ENCODE results near the gene GKN2.
"Not testable (repeated sequence)": the region's sequence is repeated elsewhere in the genome, so short reads cannot be mapped to it uniquely, and the experiment has no call there.

The GKN2 gene

GRCh38 chr2:68974946-68975665 lies 22.4 kb upstream of the GKN2 start:
- no peak overlapping the region for H3K27ac Mint-ChIP-seq
- H3K9me3 Mint-ChIP-seq = no peaks in the 10 kb centered on the region

GRCh38 chr2:68974251-68974650 lies 21.6 kb upstream of the GKN2 start, which contains the start of gene GKN1:
GKN1 (plus strand) TSS chr2:68974636; CDS start chr2:68974678, 42 bp downstream.
- H3K4me3 Mint-ChIP-seq = no peak within 1 kb of the TSS
- H3K9me3 Mint-ChIP-seq = no peaks in the 10 kb centered on the region
- H3K27ac Mint-ChIP-seq = no peak within 1 kb of the TSS
- H3K27me3 Mint-ChIP-seq = peaks cover 28% of the 10 kb centered on the region
- no peaks in the 10 kb centered on the region for H3K4me1 Mint-ChIP-seq
- DNase-seq = no peak
- no peaks in the 10 kb centered on the region for H3K36me3 Mint-ChIP-seq
- CTCF ChIA-PET = no interaction called here

More at GRCh38 chr2:68974946-68975665, 22.4 kb upstream of the GKN2 start:
- Mint-ChIP-seq H3K4me3 (no peak overlapping the region), H3K36me3 (no peaks in the 10 kb centered on the region), H3K27me3 (peaks cover 32% of the 10 kb centered on the region), H3K4me1 (no peaks in the 10 kb centered on the region)
- DNase-seq = no peak
- CTCF ChIA-PET = interaction anchor here (0.6 to 1.0 kb wide), 2 partner anchors 32 to 50 kb away, joined by 3 to 4 read pairs; no protein-coding TSS in a partner anchor

- no peak for DNase-seq
- CTCF ChIA-PET = no interaction called here
- Mint-ChIP-seq H3K27me3 (peaks cover 28% of the 10 kb centered on the region), H3K36me3 (no peaks in the 10 kb centered on the region), H3K27ac (no peak overlapping the region), H3K9me3 (no peaks in the 10 kb centered on the region), H3K4me3 (no peak overlapping the region), H3K4me1 (no peaks in the 10 kb centered on the region)
Observed at GRCh38 chr2:68971591-68972231, 19.0 kb upstream of the GKN2 start.

- Mint-ChIP-seq H3K4me3 (no peak overlapping the region), H3K9me3 (no peaks in the 10 kb centered on the region), H3K4me1 (no peaks in the 10 kb centered on the region), H3K27ac (no peak overlapping the region), H3K36me3 (no peaks in the 10 kb centered on the region), H3K27me3 (peaks cover 32% of the 10 kb centered on the region)
- CTCF ChIA-PET = no interaction called here
- DNase-seq = no peak
Observed at GRCh38 chr2:68970566-68971265, 18.0 kb upstream of the GKN2 start.

- no peak for DNase-seq
- Mint-ChIP-seq H3K27me3 (peaks cover 26% of the 10 kb centered on the region), H3K4me3 (no peak overlapping the region), H3K4me1 (no peaks in the 10 kb centered on the region), H3K36me3 (no peaks in the 10 kb centered on the region), H3K9me3 (no peaks in the 10 kb centered on the region), H3K27ac (no peak overlapping the region)
- CTCF ChIA-PET = no interaction called here
Observed at GRCh38 chr2:68969736-68970490, 17.2 kb upstream of the GKN2 start.

GRCh38 chr2:68968221-68968620 lies 15.5 kb upstream of the GKN2 start:
- Mint-ChIP-seq H3K27me3 (peaks cover 18% of the 10 kb centered on the region), H3K9me3 (no peaks in the 10 kb centered on the region), H3K4me1 (no peaks in the 10 kb centered on the region), H3K4me3 (no peak overlapping the region), H3K27ac (no peak overlapping the region), H3K36me3 (no peaks in the 10 kb centered on the region)
- CTCF ChIA-PET = no interaction called here
- DNase-seq = no peak

GRCh38 chr2:68964282-68964681 lies 11.6 kb upstream of the GKN2 start:
- CTCF ChIA-PET = no interaction called here
- no peak for DNase-seq
- no peak overlapping the region for H3K4me3 Mint-ChIP-seq

GRCh38 chr2:68961380-68961779 lies 8.7 kb upstream of the GKN2 start:
- Mint-ChIP-seq H3K27me3 (peaks cover 13% of the 10 kb centered on the region), H3K9me3 (no peaks in the 10 kb centered on the region), H3K27ac (no peak overlapping the region), H3K4me1 (no peaks in the 10 kb centered on the region), H3K4me3 (no peak overlapping the region), H3K36me3 (no peaks in the 10 kb centered on the region)
- no peak for DNase-seq
- CTCF ChIA-PET = no interaction called here

More at GRCh38 chr2:68964282-68964681, 11.6 kb upstream of the GKN2 start:
- H3K27me3 Mint-ChIP-seq = peaks cover 22% of the 10 kb centered on the region
- no peaks in the 10 kb centered on the region for H3K36me3 Mint-ChIP-seq
- H3K4me1 Mint-ChIP-seq = no peaks in the 10 kb centered on the region
- no peaks in the 10 kb centered on the region for H3K9me3 Mint-ChIP-seq
- H3K27ac Mint-ChIP-seq = no peak overlapping the region

GRCh38 chr2:68959001-68959400 lies 6.3 kb upstream of the GKN2 start:
- CTCF ChIA-PET = no interaction called here
- H3K27ac Mint-ChIP-seq = no peak overlapping the region
- no peaks in the 10 kb centered on the region for H3K4me1 Mint-ChIP-seq
- H3K4me3 Mint-ChIP-seq = no peak overlapping the region
- DNase-seq = no peak
- H3K27me3 Mint-ChIP-seq = peaks cover 8% of the 10 kb centered on the region
- H3K9me3 Mint-ChIP-seq = peaks cover 3% of the 10 kb centered on the region
- no peaks in the 10 kb centered on the region for H3K36me3 Mint-ChIP-seq

- not testable (repeated sequence) for H3K4me3 Mint-ChIP-seq, H3K27me3 Mint-ChIP-seq, H3K36me3 Mint-ChIP-seq, H3K4me1 Mint-ChIP-seq, H3K27ac Mint-ChIP-seq, H3K9me3 Mint-ChIP-seq, DNase-seq
- CTCF ChIA-PET = interaction anchor here (2.4 kb wide), 1 partner anchor 12 kb away, joined by 13 read pairs; no protein-coding TSS in a partner anchor
Observed at GRCh38 chr2:68955432-68955831, 2.7 kb upstream of the GKN2 start.

GRCh38 chr2:68951899-68952298 lies 794 bp downstream of the GKN2 start:
- H3K36me3 Mint-ChIP-seq = no peaks in the 10 kb centered on the region
- no peak for DNase-seq
- H3K27ac Mint-ChIP-seq = no peak overlapping the region
- peaks cover 8% of the 10 kb centered on the region for H3K27me3 Mint-ChIP-seq
- H3K9me3 Mint-ChIP-seq = peaks cover 3% of the 10 kb centered on the region
- CTCF ChIA-PET = interaction anchor here (0.7 kb wide), 1 partner anchor 34 kb away, joined by 3 read pairs; no protein-coding TSS in a partner anchor
- no peak overlapping the region for H3K4me3 Mint-ChIP-seq
- H3K4me1 Mint-ChIP-seq = no peaks in the 10 kb centered on the region

GRCh38 chr2:68948710-68949109 lies 4.0 kb downstream of the GKN2 start:
- Mint-ChIP-seq H3K27ac (no peak overlapping the region), H3K4me1 (no peaks in the 10 kb centered on the region), H3K27me3 (peaks cover 14% of the 10 kb centered on the region), H3K9me3 (no peaks in the 10 kb centered on the region), H3K4me3 (no peak overlapping the region), H3K36me3 (no peaks in the 10 kb centered on the region)
- CTCF ChIA-PET = no interaction called here
- no peak for DNase-seq

- DNase-seq = no peak
- CTCF ChIA-PET = no interaction called here
- no peaks in the 10 kb centered on the region for H3K9me3 Mint-ChIP-seq
- no peak overlapping the region for H3K27ac Mint-ChIP-seq
- H3K27me3 Mint-ChIP-seq = peaks cover 32% of the 10 kb centered on the region
- no peak overlapping the region for H3K4me3 Mint-ChIP-seq
- H3K36me3 Mint-ChIP-seq = no peaks in the 10 kb centered on the region
- H3K4me1 Mint-ChIP-seq = no peaks in the 10 kb centered on the region
Observed at GRCh38 chr2:68946117-68946516, 6.6 kb downstream of the GKN2 start.
